H9 (cell line): Measurements from ENCODE around the gene AVPR2. TPM values are rescaled to one million over a fixed set of nuclear protein-coding genes. Genes with fewer than 3 reads are reported as not detected.

Experiments
- DNase-seq: peaks from one replicate; pipeline ENCODE4 v3.0.0-alpha.2; 2017
- H2AFZ ChIP-seq: one replicate; pipeline ENCODE4 v1.6.1; 2013; ENCODE audit warnings: mild to moderate bottlenecking, low read length, control low read depth, moderate library complexity
- H2AK5ac ChIP-seq: 2 replicates; pipeline ENCODE4 v1.6.1; 2013; ENCODE audit warnings: low read length, control low read depth, mixed read lengths; ENCODE audit not compliant: insufficient read length
- H2BK120ac ChIP-seq: one replicate; pipeline ENCODE4 v1.6.1; 2013; ENCODE audit warnings: low read depth, mild to moderate bottlenecking, low read length, control low read depth, inconsistent platforms; ENCODE audit not compliant: poor library complexity, severe bottlenecking
- H2BK12ac ChIP-seq: 2 replicates; pipeline ENCODE4 v1.6.1; 2013; ENCODE audit warnings: low read length, control low read depth, mixed read lengths, low read depth; ENCODE audit not compliant: insufficient read length
- H2BK15ac ChIP-seq: 2 replicates; pipeline ENCODE4 v1.6.1; 2013; ENCODE audit warnings: low read depth, low read length, control low read depth
- H2BK20ac ChIP-seq: one replicate; pipeline ENCODE4 v1.6.1; 2013; ENCODE audit warnings: low read depth, mild to moderate bottlenecking, low read length, control low read depth, inconsistent platforms; ENCODE audit not compliant: poor library complexity, severe bottlenecking
- H2BK5ac ChIP-seq: 2 replicates; pipeline ENCODE4 v1.6.1; 2013; ENCODE audit warnings: low read length, control low read depth, mixed read lengths; ENCODE audit not compliant: insufficient read length
- H3K14ac ChIP-seq: 2 replicates; pipeline ENCODE4 v1.6.1; 2013; ENCODE audit warnings: low read length, control low read depth; ENCODE audit not compliant: insufficient read depth
- H3K18ac ChIP-seq: 2 replicates; pipeline ENCODE4 v1.6.1; 2013; ENCODE audit warnings: low read depth, mild to moderate bottlenecking, mixed read lengths, low read length, control low read depth; ENCODE audit not compliant: insufficient read length
- H3K23ac ChIP-seq: 2 replicates; pipeline ENCODE4 v1.6.1; 2013; ENCODE audit warnings: low read length, control low read depth, mixed read lengths, low read depth; ENCODE audit not compliant: insufficient read length
- H3K23me2 ChIP-seq: 2 replicates; pipeline ENCODE4 v1.6.1; 2013; ENCODE audit warnings: low read depth, mild to moderate bottlenecking, mixed read lengths, low read length, control low read depth; ENCODE audit not compliant: insufficient read length, poor library complexity, severe bottlenecking
- H3K27ac ChIP-seq: 2 replicates; pipeline ENCODE4 v1.5.1; 2013; ENCODE audit warnings: low read length, control low read depth, mixed read lengths, low read depth; ENCODE audit not compliant: insufficient read length
- H3K27me3 ChIP-seq: 2 replicates; pipeline ENCODE4 v1.6.1; 2013; ENCODE audit warnings: low read length, control low read depth, inconsistent platforms; ENCODE audit not compliant: insufficient read depth
- H3K4ac ChIP-seq: 2 replicates; pipeline ENCODE4 v1.6.1; 2013; ENCODE audit warnings: low read depth, mild to moderate bottlenecking, control low read depth, inconsistent platforms, low read length, moderate library complexity
- H3K4me1 ChIP-seq: 2 replicates; pipeline ENCODE4 v1.6.1; 2013; ENCODE audit warnings: low read length, control low read depth, inconsistent platforms; ENCODE audit not compliant: insufficient read depth
- H3K4me2 ChIP-seq: 2 replicates; pipeline ENCODE4 v1.6.1; 2013; ENCODE audit warnings: low read length, control low read depth, mixed read lengths; ENCODE audit not compliant: insufficient read length, insufficient read depth
- H3K56ac ChIP-seq: 2 replicates; pipeline ENCODE4 v1.6.1; 2013; ENCODE audit warnings: low read depth, mild to moderate bottlenecking, mixed read lengths, low read length, control low read depth; ENCODE audit not compliant: insufficient read length
- H3K79me1 ChIP-seq: 2 replicates; pipeline ENCODE4 v1.6.1; 2013; ENCODE audit warnings: low read depth, mild to moderate bottlenecking, moderate library complexity, low read length, control low read depth, inconsistent platforms; ENCODE audit not compliant: insufficient read depth, poor library complexity, severe bottlenecking
- H3K79me2 ChIP-seq: 2 replicates; pipeline ENCODE4 v1.6.1; 2013; ENCODE audit warnings: low read length, control low read depth, inconsistent platforms; ENCODE audit not compliant: insufficient read depth
- H3K9ac ChIP-seq: 2 replicates; pipeline ENCODE4 v1.6.1; 2013; ENCODE audit warnings: low read length, control low read depth, mixed read lengths; ENCODE audit not compliant: insufficient read length; ENCODE audit errors: extremely low read depth
- H3K9me3 ChIP-seq: one replicate; pipeline ENCODE4 v1.6.1; 2013; ENCODE audit warnings: low read depth, low read length, inconsistent platforms; ENCODE audit not compliant: control insufficient read depth
- H3T11ph ChIP-seq: one replicate; pipeline ENCODE4 v1.6.1; 2013; ENCODE audit warnings: mild to moderate bottlenecking, low read length, control low read depth, inconsistent platforms
- H4K20me1 ChIP-seq: one replicate; pipeline ENCODE4 v1.6.1; 2013; ENCODE audit not compliant: control insufficient read depth, insufficient read length, insufficient read depth
- H4K5ac ChIP-seq: 2 replicates; pipeline ENCODE4 v1.6.1; 2013; ENCODE audit warnings: low read depth, mild to moderate bottlenecking, mixed read lengths, low read length, control low read depth; ENCODE audit not compliant: insufficient read length
- H4K8ac ChIP-seq: replicated peaks from 2 replicates; pipeline ENCODE4 v1.6.1; 2013; ENCODE audit warnings: low read length, control low read depth, mixed read lengths, low read depth; ENCODE audit not compliant: insufficient read length
- H4K91ac ChIP-seq: 2 replicates; pipeline ENCODE4 v1.6.1; 2013; ENCODE audit warnings: low read depth, mild to moderate bottlenecking, moderate library complexity, mixed read lengths, low read length, control low read depth; ENCODE audit not compliant: insufficient read length
- H3K27ac Mint-ChIP-seq, 3 experiments: 2 replicates in 2 of 3; 3 replicates in 1 of 3; pipeline ENCODE4 v1.8.0; 2020 to 2021; ENCODE audit warnings: mixed read lengths in 3 of 3, mild to moderate bottlenecking in 1 of 3, moderate library complexity in 1 of 3
- H3K27me3 Mint-ChIP-seq: 2 replicates; pipeline ENCODE4 v1.8.0; 2021; ENCODE audit warnings: low read depth, mild to moderate bottlenecking, moderate library complexity, mixed read lengths
- H3K36me3 Mint-ChIP-seq, 3 experiments: 2 replicates in 2 of 3; 3 replicates in 1 of 3; pipeline ENCODE4 v1.8.0; 2020 to 2021; ENCODE audit warnings: low read depth in 3 of 3, mixed read lengths in 3 of 3; ENCODE audit not compliant: insufficient read depth in 1 of 3
- H3K4me1 Mint-ChIP-seq, 2 experiments: 2 replicates each; pipeline ENCODE4 v1.8.0; 2020; ENCODE audit warnings: mixed read lengths in 2 of 2
- H3K4me3 Mint-ChIP-seq, 2 experiments: 2 replicates in 1 of 2; 3 replicates in 1 of 2; pipeline ENCODE4 v1.8.0; 2020 to 2021; ENCODE audit warnings: mild to moderate bottlenecking in 2 of 2, mixed read lengths in 2 of 2, moderate library complexity in 1 of 2
- H3K9me3 Mint-ChIP-seq, 2 experiments: 2 replicates in 1 of 2; 3 replicates in 1 of 2; pipeline ENCODE4 v1.8.0; 2020; ENCODE audit warnings: mild to moderate bottlenecking in 2 of 2, mixed read lengths in 2 of 2, moderate library complexity in 1 of 2
- WGBS: extraction: QIAGEN DNeasy Blood & Tissue Kit; methylation state at CpG from one replicate; pipeline ENCODE4 v1.1.7; 2013; ENCODE audit warnings: missing lambda C conversion rate, low lambda C conversion rate, mixed read lengths; ENCODE audit not compliant: insufficient read length; ENCODE audit errors: extremely low coverage; 5-methylcytosine and 5-hydroxymethylcytosine counted together
- total RNA-seq: library from RNA; stranded (reverse); gene quantifications from 2 replicates; pipeline ENCODE4 v1.2.1, GENCODE V29; 2021
- TF ChIP-seq, protein P1 (sequence below): fragments of 200-600 bp; sonication (generic); conservative IDR thresholded peaks from 3 replicates; pipeline ENCODE4 v1.8.0; 2021; ENCODE audit warnings: antibody characterized with exemption, mild to moderate bottlenecking

Gene AVPR2
- total RNA-seq, 1 experiment from 2014 or later, result not detected

DNA sequence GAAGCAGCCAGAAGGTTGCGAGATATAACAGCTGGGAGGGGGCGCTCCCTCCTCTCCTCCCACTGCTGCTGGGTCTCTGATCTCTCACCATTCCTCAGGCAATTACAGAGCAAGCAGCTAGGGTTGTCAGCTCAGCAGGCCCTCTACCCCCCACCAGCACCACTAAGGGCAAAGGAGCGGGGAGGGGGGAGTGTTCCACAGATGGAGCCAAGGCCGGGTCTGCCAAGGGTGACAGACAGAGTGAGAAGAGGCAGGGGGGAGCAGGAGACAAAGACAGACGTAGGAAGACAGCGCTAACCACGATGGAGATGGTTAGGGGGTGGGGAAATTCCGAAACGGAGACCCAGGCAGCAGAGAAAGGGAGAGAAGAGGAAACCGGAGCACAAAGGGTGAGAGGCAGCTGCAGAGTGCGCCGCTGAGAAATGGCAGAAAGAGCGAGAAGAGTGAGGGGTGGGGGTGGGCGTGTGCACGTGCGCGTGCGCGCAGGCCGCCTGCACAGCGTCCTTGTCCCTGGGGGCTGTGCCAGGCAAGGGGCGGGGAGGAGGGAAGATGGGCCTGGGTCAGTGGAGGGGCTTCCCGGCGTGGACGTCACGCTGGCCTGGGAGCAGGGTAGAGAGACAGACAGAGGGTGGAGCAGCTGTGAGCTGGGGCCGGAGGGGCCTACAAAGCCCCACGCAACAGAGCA is 25.4 kb upstream of the AVPR2 start:
- peak overlapping the region; percentile 25 for H3K4me2 ChIP-seq
- H3K4ac ChIP-seq, result no peak overlapping the region
- Mint-ChIP-seq H3K27ac (peak overlapping the region; percentile 75 to 91 (median 85); a peak in 4 of 7 replicates), H3K36me3 (peaks cover 6 to 16% (median 6%) of the 10 kb centered on the region in 3 experiments; a peak in 6 of 7 replicates), H3K27me3 (peaks cover 21% of the 10 kb centered on the region), H3K9me3 (peaks cover 56 to 73% of the 10 kb centered on the region in 2 experiments), H3K4me3 (peak overlapping the region; percentile 45 to 62), H3K4me1 (peaks cover 32 to 60% of the 10 kb centered on the region in 2 experiments)
- no peaks in the 10 kb centered on the region for H3K27me3 ChIP-seq
- no peak overlapping the region for H3K9ac ChIP-seq
- no peak overlapping the region for H2BK12ac ChIP-seq
- H4K5ac ChIP-seq, result no peak overlapping the region
- no peak overlapping the region for H4K8ac ChIP-seq
- H3K27ac ChIP-seq, result no peak overlapping the region
- TF ChIP-seq, protein P1, sequence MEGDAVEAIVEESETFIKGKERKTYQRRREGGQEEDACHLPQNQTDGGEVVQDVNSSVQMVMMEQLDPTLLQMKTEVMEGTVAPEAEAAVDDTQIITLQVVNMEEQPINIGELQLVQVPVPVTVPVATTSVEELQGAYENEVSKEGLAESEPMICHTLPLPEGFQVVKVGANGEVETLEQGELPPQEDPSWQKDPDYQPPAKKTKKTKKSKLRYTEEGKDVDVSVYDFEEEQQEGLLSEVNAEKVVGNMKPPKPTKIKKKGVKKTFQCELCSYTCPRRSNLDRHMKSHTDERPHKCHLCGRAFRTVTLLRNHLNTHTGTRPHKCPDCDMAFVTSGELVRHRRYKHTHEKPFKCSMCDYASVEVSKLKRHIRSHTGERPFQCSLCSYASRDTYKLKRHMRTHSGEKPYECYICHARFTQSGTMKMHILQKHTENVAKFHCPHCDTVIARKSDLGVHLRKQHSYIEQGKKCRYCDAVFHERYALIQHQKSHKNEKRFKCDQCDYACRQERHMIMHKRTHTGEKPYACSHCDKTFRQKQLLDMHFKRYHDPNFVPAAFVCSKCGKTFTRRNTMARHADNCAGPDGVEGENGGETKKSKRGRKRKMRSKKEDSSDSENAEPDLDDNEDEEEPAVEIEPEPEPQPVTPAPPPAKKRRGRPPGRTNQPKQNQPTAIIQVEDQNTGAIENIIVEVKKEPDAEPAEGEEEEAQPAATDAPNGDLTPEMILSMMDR, result peak; percentile 18; the same call in 1 of the 3 replicates
- no peaks in the 10 kb centered on the region; the same call in none of the 2 replicates for H3K4me1 ChIP-seq
- H2AFZ ChIP-seq, result no peak overlapping the region
- no peak overlapping the region for H3K56ac ChIP-seq
- WGBS, result no CpG with 5 or more reads among the region's 28 CpGs
- H3K9me3 ChIP-seq, result no peaks in the 10 kb centered on the region
- no peak overlapping the region for H3K18ac ChIP-seq
- no peak overlapping the region for H2BK20ac ChIP-seq
- peak; percentile 61 for DNase-seq
- no peak overlapping the region for H3T11ph ChIP-seq
- H3K79me2 ChIP-seq, result no peaks in the 10 kb centered on the region
- H3K79me1 ChIP-seq, result no peaks in the 10 kb centered on the region
- H2AK5ac ChIP-seq, result no peak overlapping the region
- H3K14ac ChIP-seq, result no peak overlapping the region
- H3K23me2 ChIP-seq, result peaks cover 3% of the 10 kb centered on the region
- no peak overlapping the region for H3K23ac ChIP-seq
- no peak overlapping the region for H2BK5ac ChIP-seq
- no peak overlapping the region for H2BK120ac ChIP-seq
- H4K20me1 ChIP-seq, result no peaks in the 10 kb centered on the region
- H2BK15ac ChIP-seq, result no peak overlapping the region
- H4K91ac ChIP-seq, result no peak overlapping the region
